ENCODE data around the gene ZNF302.
"Not testable (repeated sequence)": the region's sequence is repeated elsewhere in the genome, so short reads cannot be mapped to it uniquely, and the experiment has no call there.

ZNF302 gene

DNA sequence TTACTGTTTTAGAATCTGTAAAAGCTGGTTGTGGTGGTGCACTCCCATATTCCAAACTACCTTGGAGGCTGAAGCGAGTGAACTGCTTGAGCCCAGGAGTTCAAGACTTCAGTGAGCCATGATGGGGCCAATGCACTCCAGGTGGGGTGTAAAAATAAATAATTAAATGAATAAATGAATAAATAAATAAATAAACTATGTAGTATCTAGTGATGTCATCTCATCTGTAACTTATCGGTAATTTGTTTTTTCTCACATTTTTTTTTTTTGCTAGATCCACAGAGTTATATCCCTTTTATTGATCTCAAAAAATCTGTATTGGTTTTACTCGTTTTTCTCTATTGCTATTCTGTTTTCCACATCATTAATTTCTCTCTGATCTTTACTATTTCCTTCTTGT lies 5.5 kb upstream of the ZNF302 start:
- no peak for DNase-seq (ENCODE audit: low read depth in 2 of 2)

DNA sequence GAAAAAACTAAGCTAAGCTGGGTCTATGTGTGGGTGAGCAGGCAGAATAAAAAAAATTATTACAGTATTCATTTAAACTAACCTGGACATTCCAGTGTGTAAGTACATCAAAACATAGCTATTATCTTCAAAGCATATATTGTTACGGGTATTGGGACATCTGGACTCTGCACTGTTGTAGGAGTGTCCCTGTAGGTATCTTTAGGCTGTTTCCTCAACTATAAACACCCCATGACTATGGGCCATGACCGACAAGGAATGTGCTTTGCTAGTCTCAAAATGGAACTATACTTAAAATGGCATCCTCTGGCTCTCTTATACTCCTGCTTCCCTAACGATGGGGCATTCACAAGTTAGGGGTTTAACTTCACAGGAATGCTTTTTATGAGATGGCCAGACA lies 3.9 kb upstream of the ZNF302 start:
- DNase-seq (ENCODE audit: low read depth in 2 of 2): no peak

GRCh38 chr19:34675250-34675649 lies 2.2 kb upstream of the ZNF302 start:
- DNase-seq (ENCODE audit: low read depth in 2 of 2): no peak

DNA sequence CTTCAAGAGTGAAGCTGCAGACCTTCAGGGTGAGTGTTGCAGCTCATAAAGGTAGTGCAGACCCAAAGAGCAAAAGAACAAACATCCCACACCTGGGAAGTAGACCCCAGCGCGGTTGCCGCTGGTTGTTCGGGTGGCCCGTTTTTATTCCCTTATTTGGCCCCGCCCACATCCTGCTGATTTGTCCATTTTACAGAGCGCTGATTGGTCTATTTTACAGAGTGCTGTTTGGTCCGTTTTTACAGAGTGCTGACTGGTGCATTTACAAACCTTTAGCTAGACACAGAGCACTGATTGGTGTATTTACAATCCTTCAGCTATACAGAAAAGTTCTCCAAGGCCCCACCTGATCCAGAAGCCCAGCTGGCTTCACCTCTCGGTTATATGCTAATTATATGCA lies 1.6 kb upstream of the ZNF302 start:
- no peak for DNase-seq (ENCODE audit: low read depth in 2 of 2)

- no peak for DNase-seq (ENCODE audit: low read depth in 2 of 2)
Observed at GRCh38 chr19:34676697-34677385, 637 bp upstream of the ZNF302 start, which contains the start of gene SCGB2B2. SCGB2B2 (minus strand) TSS chr19:34677159; CDS start chr19:34594563, 82,596 bp downstream.

DNA sequence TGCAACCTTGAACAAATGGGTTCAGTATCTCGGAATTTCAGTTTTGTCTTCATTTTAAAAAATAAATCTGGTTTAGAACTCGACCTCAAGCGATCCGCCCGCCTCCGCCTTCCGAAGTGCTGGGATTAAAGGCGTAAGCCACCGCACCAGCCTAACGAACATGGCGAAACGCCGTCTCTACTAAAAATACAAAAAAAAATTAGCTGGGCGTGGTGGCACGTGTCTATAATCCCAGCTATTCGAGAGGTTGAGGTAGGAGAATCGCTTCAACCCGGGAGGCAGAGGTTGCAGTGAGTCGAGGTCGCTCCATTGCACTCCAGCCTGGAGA lies 571 bp downstream of the ZNF302 start:
- DNase-seq (ENCODE audit: low read depth in 2 of 2): no peak

- DNase-seq (ENCODE audit: low read depth in 2 of 2): no peak
Observed at GRCh38 chr19:34678421-34678820, 943 bp downstream of the ZNF302 start.

GRCh38 chr19:34681478-34681877 lies 4.0 kb downstream of the ZNF302 start:
- no peak for DNase-seq (ENCODE audit: low read depth in 2 of 2)

- DNase-seq (ENCODE audit: low read depth in 2 of 2): not testable (repeated sequence)
Observed at GRCh38 chr19:34685266-34685665, 7.8 kb downstream of the ZNF302 start.

- no peak for DNase-seq (ENCODE audit: low read depth in 2 of 2)
Observed at GRCh38 chr19:34686455-34686854, 9.0 kb downstream of the ZNF302 start.

GRCh38 chr19:34687348-34687747 lies 9.9 kb downstream of the ZNF302 start:
- no peak for DNase-seq (ENCODE audit: low read depth in 2 of 2)

DNA sequence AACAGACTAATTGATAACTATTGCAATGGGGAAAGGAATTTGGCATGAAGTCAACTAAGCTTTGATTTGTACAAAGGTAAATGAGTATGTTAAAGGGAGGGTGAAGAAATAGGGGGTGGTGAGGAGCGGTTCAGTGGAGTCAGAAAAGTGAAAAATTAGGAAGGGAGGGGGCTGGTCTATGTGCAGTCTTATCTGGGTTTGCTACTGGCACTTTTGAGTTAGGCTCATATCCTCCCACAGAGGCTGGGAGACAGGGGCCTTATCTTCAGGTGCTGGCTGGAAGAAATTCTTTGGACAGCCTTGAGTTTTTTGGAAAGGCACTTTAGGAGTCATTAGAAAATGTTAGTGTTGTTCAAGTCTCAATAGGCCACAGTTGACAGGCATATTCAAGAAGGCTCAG lies 11.1 kb downstream of the ZNF302 start:
- DNase-seq (ENCODE audit: low read depth in 2 of 2): no peak

DNA sequence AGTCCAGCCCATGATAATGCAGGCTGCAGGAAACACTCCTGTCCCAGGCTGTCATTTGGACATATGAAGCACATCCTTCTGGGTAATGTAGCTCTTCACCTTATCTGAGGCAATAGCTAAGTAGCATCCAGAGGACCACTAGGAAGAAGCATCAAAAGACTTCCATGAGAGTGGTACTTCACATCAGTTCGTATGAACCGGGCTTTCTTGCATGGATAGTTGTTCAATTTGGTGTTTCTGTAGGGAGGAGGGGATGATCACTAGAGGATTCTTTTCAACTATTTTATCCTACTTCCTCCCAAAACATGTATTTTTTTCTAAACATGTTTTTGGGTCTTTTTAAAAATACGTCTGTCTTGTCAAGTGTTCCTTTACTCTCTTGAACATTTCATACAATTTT lies 12.9 kb downstream of the ZNF302 start:
- no peak for DNase-seq (ENCODE audit: low read depth in 2 of 2)

GRCh38 chr19:34692549-34692948 lies 15.1 kb downstream of the ZNF302 start:
- no peak for DNase-seq (ENCODE audit: low read depth in 2 of 2)

- no peak for DNase-seq (ENCODE audit: low read depth in 2 of 2)
Observed at GRCh38 chr19:34707661-34708060, 30.2 kb downstream of the ZNF302 start.

DNA sequence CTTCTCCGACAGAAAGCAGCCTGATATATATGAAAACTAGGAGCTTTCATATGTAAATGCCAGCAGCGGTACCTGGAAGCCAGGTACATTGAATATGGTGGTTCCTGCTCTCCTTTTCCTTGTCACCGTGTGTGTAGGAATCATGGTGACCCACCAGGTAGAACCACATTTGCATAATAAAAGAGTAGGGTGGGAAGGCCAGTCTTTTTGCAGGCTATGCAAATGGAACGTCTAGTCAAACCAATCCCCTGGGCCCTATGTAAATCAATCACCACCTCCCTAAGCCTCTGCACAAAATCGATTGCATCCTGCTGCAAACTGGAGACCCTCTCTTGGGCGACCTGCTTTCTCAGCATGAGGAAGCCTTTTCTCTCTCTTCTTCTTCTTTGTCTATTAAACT lies 34.4 kb downstream of the ZNF302 start:
- DNase-seq (ENCODE audit: low read depth in 2 of 2): no peak

DNA sequence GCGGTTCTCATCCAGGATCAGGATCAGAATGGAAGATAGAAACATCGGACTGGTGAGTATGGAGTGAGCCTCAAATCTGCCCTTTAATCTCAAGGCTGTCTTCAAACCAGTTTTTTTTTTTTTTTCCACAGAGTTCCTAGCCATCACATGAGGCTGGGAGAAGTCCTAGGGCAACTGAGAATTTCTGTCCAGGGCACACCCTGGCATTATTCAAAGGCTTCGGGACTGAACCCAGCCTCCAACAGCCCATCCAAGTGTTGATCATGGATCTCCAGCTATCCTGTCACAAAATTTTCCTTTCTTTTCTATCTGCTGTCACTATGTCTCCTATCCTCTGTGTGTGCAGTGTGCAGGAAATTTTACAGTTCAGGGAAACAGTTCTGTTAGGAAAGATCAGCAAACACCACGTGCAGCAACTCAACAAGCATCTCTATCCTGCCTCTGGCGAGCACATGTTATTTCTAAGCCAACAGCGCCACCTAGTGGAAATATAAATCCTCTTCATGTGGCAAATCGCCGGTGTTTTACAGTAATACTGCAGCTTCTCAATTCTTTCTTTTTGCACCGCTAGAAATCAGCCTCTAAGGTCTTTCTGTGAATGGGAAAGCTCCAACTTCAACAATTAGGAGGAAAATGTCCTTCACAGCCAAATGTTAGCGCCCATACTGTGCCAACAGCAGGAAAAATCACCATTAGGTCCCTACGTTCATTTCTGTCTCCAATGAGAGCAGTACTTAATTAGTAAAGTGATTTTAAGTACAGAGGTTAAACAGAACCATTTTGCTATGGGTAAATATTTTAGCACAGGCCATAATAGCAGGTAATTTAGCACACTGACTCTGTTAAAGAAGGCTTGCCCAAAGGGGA lies 35.1 kb downstream of the ZNF302 start:
- DNase-seq (ENCODE audit: low read depth in 2 of 2): peak; percentile 13 to 30

- DNase-seq (ENCODE audit: low read depth in 2 of 2): no peak
Observed at GRCh38 chr19:34713262-34713637, 35.8 kb downstream of the ZNF302 start.

DNA sequence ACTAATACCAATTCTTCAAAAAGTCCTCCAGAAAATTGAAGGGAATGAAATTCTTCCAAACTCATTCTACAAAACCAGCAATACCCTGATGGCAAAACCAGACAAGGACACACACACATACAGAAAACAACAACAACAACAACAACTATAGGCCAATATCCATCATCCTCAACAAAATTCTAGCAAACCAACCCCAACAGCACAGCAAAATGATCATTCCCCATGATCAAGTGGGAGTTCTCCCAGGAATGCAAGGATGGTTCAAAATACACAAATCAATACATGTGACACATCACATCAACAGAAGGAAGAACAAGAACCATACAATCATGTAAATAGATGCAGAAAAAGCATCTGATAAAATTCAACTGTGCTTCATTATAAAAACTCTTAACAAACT lies 37.9 kb downstream of the ZNF302 start:
- DNase-seq (ENCODE audit: low read depth in 2 of 2): no peak

- DNase-seq (ENCODE audit: low read depth in 2 of 2): no peak
Observed at GRCh38 chr19:34722353-34722752, 44.9 kb downstream of the ZNF302 start.

DNA sequence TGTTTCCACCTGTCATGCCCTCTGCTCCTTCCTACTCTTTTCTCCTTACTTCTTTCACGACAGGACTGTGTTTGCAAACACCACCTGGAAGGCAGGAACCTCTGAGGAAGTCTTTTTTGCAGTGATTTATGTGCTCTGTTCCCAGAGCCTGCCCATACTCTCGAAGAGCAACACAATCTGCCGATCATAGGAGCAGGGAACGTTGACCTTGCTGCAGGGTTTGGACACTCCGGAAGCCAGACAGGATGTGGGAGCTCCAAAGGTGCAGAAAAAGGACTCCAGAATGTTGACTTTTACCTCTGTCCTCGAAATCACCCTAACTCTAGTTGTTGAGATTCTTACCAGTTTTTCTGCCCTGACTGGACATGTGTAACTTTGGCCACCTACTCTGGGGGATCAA lies 47.9 kb downstream of the ZNF302 start:
- DNase-seq (ENCODE audit: low read depth in 2 of 2): no peak

DNA sequence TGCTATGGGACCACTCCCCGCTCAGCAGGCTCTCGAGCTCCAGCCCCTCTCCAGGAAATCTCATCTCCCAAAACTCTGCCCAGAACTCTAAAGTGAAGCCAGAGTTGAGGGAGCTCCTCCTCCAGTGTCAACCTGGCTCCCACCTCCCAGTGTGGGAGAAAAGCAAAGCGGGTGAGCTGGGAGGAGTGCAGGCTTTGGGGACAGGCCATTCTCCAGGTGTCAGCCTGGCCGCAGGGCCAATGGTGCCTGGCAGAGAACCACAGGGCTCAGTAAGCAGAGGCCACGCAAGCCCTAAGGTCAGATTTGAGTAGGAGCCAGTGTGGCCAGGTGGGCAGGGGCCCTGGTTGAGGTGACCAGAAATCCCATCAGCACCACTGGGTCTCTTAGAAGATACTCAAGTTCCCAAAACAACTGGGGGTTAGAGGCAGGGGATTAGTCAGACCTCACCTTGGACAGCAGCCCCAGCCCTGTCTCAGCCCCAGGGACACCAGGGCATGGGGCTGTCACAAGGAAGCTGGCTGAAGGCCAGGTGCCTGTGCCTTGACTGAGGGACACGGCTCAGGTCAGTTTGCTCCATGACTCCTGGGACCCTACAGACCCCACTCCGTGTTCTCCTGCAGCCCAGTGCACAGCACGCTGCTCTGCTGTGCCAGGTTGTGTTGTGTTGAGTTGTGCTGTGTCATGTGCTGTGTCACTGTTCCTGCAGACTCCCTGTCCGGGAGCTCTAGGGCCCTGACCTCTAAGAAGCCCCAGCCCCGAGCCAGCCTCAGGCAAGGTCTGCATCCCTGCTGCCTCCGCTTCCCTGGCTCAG lies 53.7 kb downstream of the ZNF302 start:
- DNase-seq (ENCODE audit: low read depth in 2 of 2): no peak

DNA sequence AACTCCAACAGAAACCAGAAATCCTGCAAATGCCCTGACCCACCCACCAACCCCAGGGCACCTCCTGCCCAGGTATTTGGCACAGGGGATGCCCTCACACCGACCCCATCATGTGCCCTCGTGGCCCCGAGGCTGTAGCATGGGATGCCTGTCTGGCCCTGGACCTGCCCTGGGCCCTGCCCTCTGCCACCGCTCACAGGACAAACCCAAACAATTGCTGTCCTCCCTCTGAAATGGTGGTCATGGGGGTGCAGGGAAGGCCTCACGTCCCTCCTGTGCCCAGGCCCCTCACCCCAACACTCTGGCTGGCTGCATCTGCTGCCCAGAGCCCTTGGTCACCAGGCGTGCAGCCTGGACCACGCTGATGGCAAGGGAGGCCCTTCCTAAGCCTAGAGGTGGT lies 54.5 kb downstream of the ZNF302 start:
- no peak for DNase-seq (ENCODE audit: low read depth in 2 of 2)

All from stimulated activated CD4-positive, alpha-beta T cell treated with anti-CD3 and anti-CD28 coated beads, Interleukin-4, amount 100 ng/mL, for 48 hours (primary cell).